ENCODE data around the gene SLC28A3. TPM values are rescaled to one million over a fixed set of nuclear protein-coding genes. Genes with fewer than 3 reads are reported as not detected.

The SLC28A3 gene
- polyA plus RNA-seq, 10 donors = 0.04 to 0.49 (median 0.07) TPM; not detected in 3

GRCh38 chr9:84339962-84340361 is 596 bp downstream of the SLC28A3 start:
- no peak for DNase-seq

- no peak for DNase-seq
Measured at GRCh38 chr9:84339503-84339902, 1.1 kb downstream of the SLC28A3 start.

- no peak for DNase-seq
Measured at GRCh38 chr9:84338792-84339191, 1.8 kb downstream of the SLC28A3 start.

GRCh38 chr9:84337252-84337651 is 3.3 kb downstream of the SLC28A3 start:
- DNase-seq = no peak

GRCh38 chr9:84331119-84331809 is 9.3 kb downstream of the SLC28A3 start:
- peak in 1 of 3 donors; percentile 3 for DNase-seq

- no peak for DNase-seq
Measured at GRCh38 chr9:84330246-84330645, 10.3 kb downstream of the SLC28A3 start.

- no peak for DNase-seq
Measured at GRCh38 chr9:84327184-84327583, 13.4 kb downstream of the SLC28A3 start.

- no peak for DNase-seq
Measured at GRCh38 chr9:84325347-84325973, 15.1 kb downstream of the SLC28A3 start.

GRCh38 chr9:84324811-84325210 is 15.7 kb downstream of the SLC28A3 start:
- DNase-seq = no peak

- peak in 1 of 3 donors; percentile 17 for DNase-seq
Measured at GRCh38 chr9:84323858-84324257, 16.7 kb downstream of the SLC28A3 start.

- DNase-seq = peak in 1 of 3 donors; percentile 36
Measured at GRCh38 chr9:84322828-84323227, 17.7 kb downstream of the SLC28A3 start.

- no peak for DNase-seq
Measured at GRCh38 chr9:84320231-84320630, 20.3 kb downstream of the SLC28A3 start.

- no peak for DNase-seq
Measured at GRCh38 chr9:84319632-84320031, 20.9 kb downstream of the SLC28A3 start.

- DNase-seq = no peak
Measured at GRCh38 chr9:84318981-84319380, 21.6 kb downstream of the SLC28A3 start.

GRCh38 chr9:84317563-84317962 is 23.0 kb downstream of the SLC28A3 start:
- no peak for DNase-seq

- DNase-seq = peak; percentile 47 to 78 (median 72)
Measured at GRCh38 chr9:84315278-84315877, 25.2 kb downstream of the SLC28A3 start.

GRCh38 chr9:84314306-84314705 is 26.3 kb downstream of the SLC28A3 start:
- DNase-seq = no peak

GRCh38 chr9:84310883-84311282 is 29.7 kb downstream of the SLC28A3 start:
- DNase-seq = no peak

GRCh38 chr9:84305497-84306131 is 34.9 kb downstream of the SLC28A3 start:
- DNase-seq = no peak

GRCh38 chr9:84304166-84304565 is 36.4 kb downstream of the SLC28A3 start:
- DNase-seq = no peak

GRCh38 chr9:84303061-84303460 is 37.5 kb downstream of the SLC28A3 start:
- DNase-seq = no peak

GRCh38 chr9:84301851-84302250 is 38.7 kb downstream of the SLC28A3 start:
- DNase-seq = no peak

- no peak for DNase-seq
Measured at GRCh38 chr9:84300271-84300670, 40.3 kb downstream of the SLC28A3 start.
